Measurements from ENCODE around the gene APLP2.

Gene APLP2

DNA sequence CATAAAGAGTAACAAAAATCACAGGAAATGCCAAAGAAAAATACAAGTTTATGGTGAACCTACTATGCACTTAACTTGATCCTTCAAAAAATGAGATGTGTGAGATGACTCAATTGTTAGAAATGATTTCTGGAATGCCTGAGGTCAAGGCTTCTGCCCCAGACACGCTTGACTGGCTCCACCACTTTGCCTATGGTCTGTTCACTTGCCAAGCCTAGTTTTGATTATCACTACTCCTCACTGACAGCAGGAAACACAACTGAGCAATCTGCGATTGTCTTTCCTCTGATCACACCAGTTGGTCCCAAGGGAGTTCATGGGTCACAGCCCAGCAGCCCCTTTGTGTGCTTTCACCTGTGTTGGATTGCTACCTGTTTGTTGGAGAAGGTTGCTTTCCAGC is 46.5 kb upstream of the APLP2 start (continued):
- TF ChIP-seq, protein P1, sequence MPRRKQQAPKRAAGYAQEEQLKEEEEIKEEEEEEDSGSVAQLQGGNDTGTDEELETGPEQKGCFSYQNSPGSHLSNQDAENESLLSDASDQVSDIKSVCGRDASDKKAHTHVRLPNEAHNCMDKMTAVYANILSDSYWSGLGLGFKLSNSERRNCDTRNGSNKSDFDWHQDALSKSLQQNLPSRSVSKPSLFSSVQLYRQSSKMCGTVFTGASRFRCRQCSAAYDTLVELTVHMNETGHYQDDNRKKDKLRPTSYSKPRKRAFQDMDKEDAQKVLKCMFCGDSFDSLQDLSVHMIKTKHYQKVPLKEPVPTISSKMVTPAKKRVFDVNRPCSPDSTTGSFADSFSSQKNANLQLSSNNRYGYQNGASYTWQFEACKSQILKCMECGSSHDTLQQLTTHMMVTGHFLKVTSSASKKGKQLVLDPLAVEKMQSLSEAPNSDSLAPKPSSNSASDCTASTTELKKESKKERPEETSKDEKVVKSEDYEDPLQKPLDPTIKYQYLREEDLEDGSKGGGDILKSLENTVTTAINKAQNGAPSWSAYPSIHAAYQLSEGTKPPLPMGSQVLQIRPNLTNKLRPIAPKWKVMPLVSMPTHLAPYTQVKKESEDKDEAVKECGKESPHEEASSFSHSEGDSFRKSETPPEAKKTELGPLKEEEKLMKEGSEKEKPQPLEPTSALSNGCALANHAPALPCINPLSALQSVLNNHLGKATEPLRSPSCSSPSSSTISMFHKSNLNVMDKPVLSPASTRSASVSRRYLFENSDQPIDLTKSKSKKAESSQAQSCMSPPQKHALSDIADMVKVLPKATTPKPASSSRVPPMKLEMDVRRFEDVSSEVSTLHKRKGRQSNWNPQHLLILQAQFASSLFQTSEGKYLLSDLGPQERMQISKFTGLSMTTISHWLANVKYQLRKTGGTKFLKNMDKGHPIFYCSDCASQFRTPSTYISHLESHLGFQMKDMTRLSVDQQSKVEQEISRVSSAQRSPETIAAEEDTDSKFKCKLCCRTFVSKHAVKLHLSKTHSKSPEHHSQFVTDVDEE (CRISPR knock-in tag; IDR thresholded peaks at IDR 0.05), result no peak
- TF ChIP-seq ZNF565 (CRISPR knock-in tag; conservative IDR thresholded peaks at IDR 0.05; ENCODE audit: low read depth) (no peak), OSR1 (CRISPR knock-in tag; IDR thresholded peaks at IDR 0.05) (no peak)

DNA sequence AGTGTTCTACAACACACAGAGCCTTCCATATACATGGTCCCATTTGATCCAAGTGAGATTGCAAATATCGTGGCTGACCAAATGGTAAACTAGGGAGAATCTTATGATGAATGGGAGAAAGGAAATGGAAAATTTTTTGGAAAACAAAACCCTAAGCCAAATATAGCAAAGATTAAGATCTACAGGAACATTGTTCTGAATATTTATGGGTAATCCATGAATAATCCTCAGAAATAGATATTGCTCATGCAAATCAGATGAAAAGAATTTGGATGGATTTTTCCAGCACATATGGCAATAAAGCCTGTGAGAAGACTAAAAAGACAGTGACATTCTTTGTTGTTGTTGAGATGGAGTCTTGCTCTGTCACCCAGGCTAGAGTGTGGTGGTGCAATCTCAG is 45.3 kb upstream of the APLP2 start:
- peak; percentile 36; the same call in 2 of the 3 replicates for ATAC-seq
- no peak for TF ChIP-seq SNAI2 (CRISPR knock-in tag; IDR thresholded peaks at IDR 0.05)

DNA sequence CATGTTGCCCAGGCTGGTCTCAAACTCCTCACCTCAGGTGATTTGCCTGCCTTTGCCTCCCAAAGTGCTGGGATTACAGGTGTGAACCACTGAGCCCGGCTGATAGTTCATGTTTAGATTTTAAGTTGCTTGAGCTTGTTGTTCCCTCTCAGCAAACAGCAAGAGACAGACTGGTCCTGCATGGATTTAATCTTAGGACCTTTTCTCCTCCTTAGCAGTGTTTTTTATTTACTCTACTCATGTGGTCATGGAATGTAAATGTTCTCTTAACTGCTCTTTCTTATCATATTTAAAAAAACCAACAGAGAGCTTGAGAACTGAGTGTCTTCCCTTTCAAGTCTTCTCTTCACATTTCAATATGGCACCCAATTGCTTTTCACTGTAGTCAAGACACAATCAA is 44.3 kb upstream of the APLP2 start:
- no peak for ATAC-seq
- TF ChIP-seq, protein P2, sequence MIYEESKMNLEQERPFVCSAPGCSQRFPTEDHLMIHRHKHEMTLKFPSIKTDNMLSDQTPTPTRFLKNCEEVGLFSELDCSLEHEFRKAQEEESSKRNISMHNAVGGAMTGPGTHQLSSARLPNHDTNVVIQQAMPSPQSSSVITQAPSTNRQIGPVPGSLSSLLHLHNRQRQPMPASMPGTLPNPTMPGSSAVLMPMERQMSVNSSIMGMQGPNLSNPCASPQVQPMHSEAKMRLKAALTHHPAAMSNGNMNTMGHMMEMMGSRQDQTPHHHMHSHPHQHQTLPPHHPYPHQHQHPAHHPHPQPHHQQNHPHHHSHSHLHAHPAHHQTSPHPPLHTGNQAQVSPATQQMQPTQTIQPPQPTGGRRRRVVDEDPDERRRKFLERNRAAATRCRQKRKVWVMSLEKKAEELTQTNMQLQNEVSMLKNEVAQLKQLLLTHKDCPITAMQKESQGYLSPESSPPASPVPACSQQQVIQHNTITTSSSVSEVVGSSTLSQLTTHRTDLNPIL (CRISPR knock-in tag; IDR thresholded peaks at IDR 0.05; ENCODE audit: low read depth), result no peak
- no peak for TF ChIP-seq CSDC2 (CRISPR knock-in tag; IDR thresholded peaks at IDR 0.05)
- no peak for TF ChIP-seq GLIS3 (CRISPR knock-in tag; IDR thresholded peaks at IDR 0.05)
- TF ChIP-seq, protein P3, sequence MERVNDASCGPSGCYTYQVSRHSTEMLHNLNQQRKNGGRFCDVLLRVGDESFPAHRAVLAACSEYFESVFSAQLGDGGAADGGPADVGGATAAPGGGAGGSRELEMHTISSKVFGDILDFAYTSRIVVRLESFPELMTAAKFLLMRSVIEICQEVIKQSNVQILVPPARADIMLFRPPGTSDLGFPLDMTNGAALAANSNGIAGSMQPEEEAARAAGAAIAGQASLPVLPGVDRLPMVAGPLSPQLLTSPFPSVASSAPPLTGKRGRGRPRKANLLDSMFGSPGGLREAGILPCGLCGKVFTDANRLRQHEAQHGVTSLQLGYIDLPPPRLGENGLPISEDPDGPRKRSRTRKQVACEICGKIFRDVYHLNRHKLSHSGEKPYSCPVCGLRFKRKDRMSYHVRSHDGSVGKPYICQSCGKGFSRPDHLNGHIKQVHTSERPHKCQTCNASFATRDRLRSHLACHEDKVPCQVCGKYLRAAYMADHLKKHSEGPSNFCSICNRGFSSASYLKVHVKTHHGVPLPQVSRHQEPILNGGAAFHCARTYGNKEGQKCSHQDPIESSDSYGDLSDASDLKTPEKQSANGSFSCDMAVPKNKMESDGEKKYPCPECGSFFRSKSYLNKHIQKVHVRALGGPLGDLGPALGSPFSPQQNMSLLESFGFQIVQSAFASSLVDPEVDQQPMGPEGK (CRISPR knock-in tag; IDR thresholded peaks at IDR 0.05; ENCODE audit: borderline replicate concordance), result no peak
- no peak for TF ChIP-seq BACH2 (CRISPR knock-in tag; IDR thresholded peaks at IDR 0.05; ENCODE audit: borderline replicate concordance)
- TF ChIP-seq, protein P1 (CRISPR knock-in tag; IDR thresholded peaks at IDR 0.05), result no peak
- no peak for TF ChIP-seq ISL1 (CRISPR knock-in tag; IDR thresholded peaks at IDR 0.05)
- TF ChIP-seq ZNF8 (CRISPR knock-in tag; IDR thresholded peaks at IDR 0.05), result no peak
- no peak for TF ChIP-seq TOX (CRISPR knock-in tag; IDR thresholded peaks at IDR 0.05; ENCODE audit: borderline replicate concordance)
- TF ChIP-seq TCF4 (CRISPR knock-in tag; IDR thresholded peaks at IDR 0.05; ENCODE audit: borderline replicate concordance), result no peak
- TF ChIP-seq, protein P4, sequence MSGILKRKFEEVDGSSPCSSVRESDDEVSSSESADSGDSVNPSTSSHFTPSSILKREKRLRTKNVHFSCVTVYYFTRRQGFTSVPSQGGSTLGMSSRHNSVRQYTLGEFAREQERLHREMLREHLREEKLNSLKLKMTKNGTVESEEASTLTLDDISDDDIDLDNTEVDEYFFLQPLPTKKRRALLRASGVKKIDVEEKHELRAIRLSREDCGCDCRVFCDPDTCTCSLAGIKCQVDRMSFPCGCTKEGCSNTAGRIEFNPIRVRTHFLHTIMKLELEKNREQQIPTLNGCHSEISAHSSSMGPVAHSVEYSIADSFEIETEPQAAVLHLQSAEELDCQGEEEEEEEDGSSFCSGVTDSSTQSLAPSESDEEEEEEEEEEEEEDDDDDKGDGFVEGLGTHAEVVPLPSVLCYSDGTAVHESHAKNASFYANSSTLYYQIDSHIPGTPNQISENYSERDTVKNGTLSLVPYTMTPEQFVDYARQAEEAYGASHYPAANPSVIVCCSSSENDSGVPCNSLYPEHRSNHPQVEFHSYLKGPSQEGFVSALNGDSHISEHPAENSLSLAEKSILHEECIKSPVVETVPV (CRISPR knock-in tag; IDR thresholded peaks at IDR 0.05), result no peak
- TF ChIP-seq ZC3H10 (CRISPR knock-in tag; IDR thresholded peaks at IDR 0.05), result no peak
- TF ChIP-seq ZNF565 (CRISPR knock-in tag; conservative IDR thresholded peaks at IDR 0.05; ENCODE audit: low read depth), result no peak
- no peak for TF ChIP-seq PPARA (CRISPR knock-in tag; IDR thresholded peaks at IDR 0.05; ENCODE audit: borderline replicate concordance)
- TF ChIP-seq ZFP30 (CRISPR knock-in tag; IDR thresholded peaks at IDR 0.05), result no peak

DNA sequence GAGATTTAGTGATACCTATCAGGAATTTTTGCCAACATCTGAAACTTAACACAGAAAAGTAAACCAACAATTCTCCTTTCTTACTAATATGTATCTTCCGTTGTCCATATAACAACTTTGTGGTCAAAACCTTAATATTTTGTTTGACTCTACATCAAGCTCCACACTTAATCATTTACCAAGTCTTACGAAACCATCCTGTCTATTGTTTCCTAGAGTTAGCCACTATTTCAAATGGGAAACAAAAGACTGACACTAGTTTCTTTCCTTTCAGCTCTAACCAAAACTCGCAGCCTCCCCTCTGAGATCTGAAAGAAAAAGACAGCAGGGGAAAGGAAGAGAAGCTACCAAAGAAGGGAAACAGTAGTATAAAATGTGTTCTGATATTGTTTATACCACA is 40.6 kb upstream of the APLP2 start:
- ATAC-seq, result no peak
- TF ChIP-seq, protein P3 (CRISPR knock-in tag; IDR thresholded peaks at IDR 0.05; ENCODE audit: borderline replicate concordance), result no peak
- TF ChIP-seq OSR1 (CRISPR knock-in tag; IDR thresholded peaks at IDR 0.05), result no peak
- TF ChIP-seq ZNF70 (CRISPR knock-in tag; IDR thresholded peaks at IDR 0.05), result no peak
- TF ChIP-seq, protein P5, sequence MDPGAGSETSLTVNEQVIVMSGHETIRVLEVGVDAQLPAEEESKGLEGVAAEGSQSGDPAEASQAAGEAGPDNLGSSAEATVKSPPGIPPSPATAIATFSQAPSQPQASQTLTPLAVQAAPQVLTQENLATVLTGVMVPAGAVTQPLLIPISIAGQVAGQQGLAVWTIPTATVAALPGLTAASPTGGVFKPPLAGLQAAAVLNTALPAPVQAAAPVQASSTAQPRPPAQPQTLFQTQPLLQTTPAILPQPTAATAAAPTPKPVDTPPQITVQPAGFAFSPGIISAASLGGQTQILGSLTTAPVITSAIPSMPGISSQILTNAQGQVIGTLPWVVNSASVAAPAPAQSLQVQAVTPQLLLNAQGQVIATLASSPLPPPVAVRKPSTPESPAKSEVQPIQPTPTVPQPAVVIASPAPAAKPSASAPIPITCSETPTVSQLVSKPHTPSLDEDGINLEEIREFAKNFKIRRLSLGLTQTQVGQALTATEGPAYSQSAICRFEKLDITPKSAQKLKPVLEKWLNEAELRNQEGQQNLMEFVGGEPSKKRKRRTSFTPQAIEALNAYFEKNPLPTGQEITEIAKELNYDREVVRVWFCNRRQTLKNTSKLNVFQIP (CRISPR knock-in tag; IDR thresholded peaks at IDR 0.05; ENCODE audit: borderline replicate concordance, low read depth), result no peak
- TF ChIP-seq, protein P4 (CRISPR knock-in tag; IDR thresholded peaks at IDR 0.05), result no peak
- TF ChIP-seq SNAI2 (CRISPR knock-in tag; IDR thresholded peaks at IDR 0.05), result no peak

Data from SK-N-SH treated with all-trans-retinoic acid at 6 μM for 48 hours (cell line).